SJSA1 (cell line): ENCODE measurements around the gene PAX5. TPM values are rescaled to one million over a fixed set of nuclear protein-coding genes. Genes with fewer than 3 reads are reported as not detected.

Experiments
- DNase-seq, 2 experiments: peaks; one replicate each; pipeline ENCODE4 v3.0.0-alpha.2; 2015 to 2020; ENCODE audit warnings: low spot score in 2 of 2, low read depth in 1 of 2
- H3K27ac ChIP-seq: fragments of 250-450 bp; sonication (Bioruptor Pico); 2 replicates; pipeline ENCODE4 v1.5.1; 2020; ENCODE audit warnings: mild to moderate bottlenecking, moderate library complexity
- H3K27me3 ChIP-seq: fragments of 250-450 bp; sonication (Bioruptor Pico); replicated peaks from 2 replicates; pipeline ENCODE4 v1.5.1; 2020; ENCODE audit warnings: mild to moderate bottlenecking, moderate library complexity
- H3K36me3 ChIP-seq: fragments of 250-450 bp; sonication (Bioruptor Pico); 2 replicates; pipeline ENCODE4 v1.5.1; 2020; ENCODE audit warnings: mild to moderate bottlenecking
- H3K4me1 ChIP-seq: fragments of 250-450 bp; sonication (Bioruptor Pico); replicated peaks from 2 replicates; pipeline ENCODE4 v1.6.1; 2021; ENCODE audit warnings: mild to moderate bottlenecking
- H3K4me3 ChIP-seq: fragments of 250-450 bp; sonication (Bioruptor Pico); 2 replicates; pipeline ENCODE4 v1.5.1; 2020; ENCODE audit warnings: mild to moderate bottlenecking
- H3K9me3 ChIP-seq: fragments of 250-450 bp; sonication (Bioruptor Pico); replicated peaks from 2 replicates; pipeline ENCODE4 v1.5.1; 2020; ENCODE audit warnings: mild to moderate bottlenecking
- total RNA-seq: library from RNA; depleted of rRNA; stranded (reverse); fragments of >200 nt; shearing (Covaris generic); gene quantifications from 2 replicates; pipeline ENCODE4 v1.2.3, GENCODE V29; 2014

Gene PAX5
- total RNA-seq, 1 experiment from 2014 or later, result not detected

- Histone ChIP-seq H3K27me3 (peaks cover 14% of the 10 kb centered on the region; the same call in 1 of the 2 replicates), H3K4me3 (no peak overlapping the region), H3K27ac (no peak overlapping the region), H3K9me3 (no peaks in the 10 kb centered on the region), H3K36me3 (no peaks in the 10 kb centered on the region), H3K4me1 (no peaks in the 10 kb centered on the region)
- no peak for DNase-seq
Measured at GRCh38 chr9:36961561-36962325, 72.3 kb downstream of the PAX5 start.

GRCh38 chr9:36961051-36961450 lies 73.0 kb downstream of the PAX5 start:
- Histone ChIP-seq H3K27ac (no peak overlapping the region), H3K36me3 (no peaks in the 10 kb centered on the region), H3K27me3 (peaks cover 19% of the 10 kb centered on the region), H3K9me3 (no peaks in the 10 kb centered on the region), H3K4me3 (no peak overlapping the region), H3K4me1 (no peaks in the 10 kb centered on the region)
- DNase-seq, result no peak

GRCh38 chr9:36960575-36960955 lies 73.5 kb downstream of the PAX5 start:
- H3K36me3 ChIP-seq, result no peaks in the 10 kb centered on the region
- no peak for DNase-seq
- H3K4me3 ChIP-seq, result no peak overlapping the region
- peaks cover 22% of the 10 kb centered on the region for H3K27me3 ChIP-seq
- no peak overlapping the region for H3K27ac ChIP-seq
- H3K9me3 ChIP-seq, result no peaks in the 10 kb centered on the region
- no peaks in the 10 kb centered on the region for H3K4me1 ChIP-seq

GRCh38 chr9:36959681-36960574 lies 74.1 kb downstream of the PAX5 start:
- H3K27ac ChIP-seq, result no peak overlapping the region
- H3K27me3 ChIP-seq, result peaks cover 22% of the 10 kb centered on the region
- no peak for DNase-seq
- H3K36me3 ChIP-seq, result no peaks in the 10 kb centered on the region
- H3K4me3 ChIP-seq, result no peak overlapping the region
- H3K9me3 ChIP-seq, result no peaks in the 10 kb centered on the region
- H3K4me1 ChIP-seq, result no peaks in the 10 kb centered on the region

- no peaks in the 10 kb centered on the region for H3K4me1 ChIP-seq
- no peak overlapping the region for H3K27ac ChIP-seq
- H3K36me3 ChIP-seq, result no peaks in the 10 kb centered on the region
- H3K9me3 ChIP-seq, result no peaks in the 10 kb centered on the region
- DNase-seq, result no peak
- peaks cover 16% of the 10 kb centered on the region for H3K27me3 ChIP-seq
- H3K4me3 ChIP-seq, result no peak overlapping the region
Measured at GRCh38 chr9:36956908-36957307, 77.2 kb downstream of the PAX5 start.

- no peak overlapping the region for H3K27ac ChIP-seq
- no peaks in the 10 kb centered on the region for H3K4me1 ChIP-seq
- no peaks in the 10 kb centered on the region for H3K9me3 ChIP-seq
- peaks cover 25% of the 10 kb centered on the region for H3K27me3 ChIP-seq
- no peaks in the 10 kb centered on the region for H3K36me3 ChIP-seq
- H3K4me3 ChIP-seq, result no peak overlapping the region
- no peak for DNase-seq
Measured at GRCh38 chr9:36950389-36950788, 83.7 kb downstream of the PAX5 start.

GRCh38 chr9:36949466-36949865 lies 84.6 kb downstream of the PAX5 start:
- peaks cover 25% of the 10 kb centered on the region for H3K27me3 ChIP-seq
- no peaks in the 10 kb centered on the region for H3K4me1 ChIP-seq
- H3K9me3 ChIP-seq, result no peaks in the 10 kb centered on the region
- no peaks in the 10 kb centered on the region for H3K36me3 ChIP-seq
- no peak for DNase-seq
- no peak overlapping the region for H3K4me3 ChIP-seq
- H3K27ac ChIP-seq, result no peak overlapping the region

GRCh38 chr9:36948051-36948450 lies 86.0 kb downstream of the PAX5 start:
- no peaks in the 10 kb centered on the region for H3K36me3 ChIP-seq
- H3K4me1 ChIP-seq, result no peaks in the 10 kb centered on the region
- no peak overlapping the region for H3K27ac ChIP-seq
- H3K4me3 ChIP-seq, result no peak overlapping the region
- peaks cover 25% of the 10 kb centered on the region for H3K27me3 ChIP-seq
- no peak for DNase-seq
- no peaks in the 10 kb centered on the region for H3K9me3 ChIP-seq

- no peak overlapping the region for H3K27ac ChIP-seq
- no peak for DNase-seq
- no peaks in the 10 kb centered on the region for H3K9me3 ChIP-seq
- no peak overlapping the region for H3K4me3 ChIP-seq
- H3K27me3 ChIP-seq, result peaks cover 25% of the 10 kb centered on the region
- no peaks in the 10 kb centered on the region for H3K4me1 ChIP-seq
- H3K36me3 ChIP-seq, result no peaks in the 10 kb centered on the region
Measured at GRCh38 chr9:36946653-36947052, 87.4 kb downstream of the PAX5 start.

- DNase-seq, result no peak
- H3K9me3 ChIP-seq, result no peaks in the 10 kb centered on the region
Measured at GRCh38 chr9:36945999-36946398, 88.1 kb downstream of the PAX5 start.

GRCh38 chr9:36942891-36943290 lies 91.2 kb downstream of the PAX5 start:
- Histone ChIP-seq H3K27me3 (peaks cover 30% of the 10 kb centered on the region), H3K9me3 (no peaks in the 10 kb centered on the region)
- DNase-seq, result no peak

More at GRCh38 chr9:36945999-36946398, 88.1 kb downstream of the PAX5 start:
- no peaks in the 10 kb centered on the region for H3K36me3 ChIP-seq
- peaks cover 21% of the 10 kb centered on the region for H3K27me3 ChIP-seq
- H3K4me3 ChIP-seq, result no peak overlapping the region
- no peaks in the 10 kb centered on the region for H3K4me1 ChIP-seq
- H3K27ac ChIP-seq, result no peak overlapping the region

GRCh38 chr9:36941441-36941840 lies 92.6 kb downstream of the PAX5 start:
- Histone ChIP-seq H3K36me3 (no peaks in the 10 kb centered on the region), H3K27me3 (peaks cover 31% of the 10 kb centered on the region), H3K27ac (no peak overlapping the region), H3K4me3 (no peak overlapping the region), H3K9me3 (no peaks in the 10 kb centered on the region), H3K4me1 (no peaks in the 10 kb centered on the region)
- DNase-seq, result no peak

More at GRCh38 chr9:36942891-36943290, 91.2 kb downstream of the PAX5 start:
- Histone ChIP-seq H3K4me3 (no peak overlapping the region), H3K4me1 (no peaks in the 10 kb centered on the region), H3K27ac (no peak overlapping the region), H3K36me3 (no peaks in the 10 kb centered on the region)

- DNase-seq, result no peak
- Histone ChIP-seq H3K27ac (no peak overlapping the region), H3K9me3 (no peaks in the 10 kb centered on the region), H3K27me3 (peaks cover 29% of the 10 kb centered on the region), H3K36me3 (no peaks in the 10 kb centered on the region), H3K4me1 (no peaks in the 10 kb centered on the region), H3K4me3 (no peak overlapping the region)
Measured at GRCh38 chr9:36940881-36941280, 93.2 kb downstream of the PAX5 start.

GRCh38 chr9:36940500-36940853 lies 93.6 kb downstream of the PAX5 start:
- H3K4me3 ChIP-seq, result no peak overlapping the region

More at GRCh38 chr9:36940500-36940853, 93.6 kb downstream of the PAX5 start:
- no peak for DNase-seq
- no peaks in the 10 kb centered on the region for H3K9me3 ChIP-seq
- no peak overlapping the region for H3K27ac ChIP-seq
- H3K36me3 ChIP-seq, result no peaks in the 10 kb centered on the region
- peaks cover 29% of the 10 kb centered on the region for H3K27me3 ChIP-seq
- no peaks in the 10 kb centered on the region for H3K4me1 ChIP-seq
